ENCODE data around the gene ADAT2. TPM values are rescaled to one million over a fixed set of nuclear protein-coding genes. Genes with fewer than 3 reads are reported as not detected.
A peak's percentile ranks its signal among the peaks of the same experiment; 100 is the strongest.

ADAT2 gene
- total and polyA plus RNA-seq, 2 of the 13 experiments (the other 11 are each of a cell fraction or from before 2014, with no cell fraction given) = 10.5 to 18.3 TPM

DNA sequence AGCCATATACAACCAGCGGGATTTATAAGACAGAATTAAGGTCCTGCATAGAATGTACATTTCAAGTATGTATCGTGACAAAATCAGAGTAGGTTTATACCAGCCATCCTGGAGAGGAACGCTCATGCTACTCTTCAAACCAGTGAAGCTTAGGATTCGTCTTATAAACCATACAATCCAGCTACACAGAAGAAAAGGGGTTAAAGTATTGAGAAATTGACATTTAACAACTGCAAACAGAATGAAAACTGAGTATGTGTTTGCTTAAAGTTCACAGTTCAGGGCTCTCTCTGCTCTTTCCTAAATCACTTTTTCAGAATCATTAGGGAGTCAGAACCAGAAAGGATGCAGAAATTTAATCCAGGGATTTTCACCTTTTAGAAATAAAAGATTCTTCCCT, 17.9 kb downstream of the ADAT2 start (continued):
- TF ChIP-seq, protein P1, sequence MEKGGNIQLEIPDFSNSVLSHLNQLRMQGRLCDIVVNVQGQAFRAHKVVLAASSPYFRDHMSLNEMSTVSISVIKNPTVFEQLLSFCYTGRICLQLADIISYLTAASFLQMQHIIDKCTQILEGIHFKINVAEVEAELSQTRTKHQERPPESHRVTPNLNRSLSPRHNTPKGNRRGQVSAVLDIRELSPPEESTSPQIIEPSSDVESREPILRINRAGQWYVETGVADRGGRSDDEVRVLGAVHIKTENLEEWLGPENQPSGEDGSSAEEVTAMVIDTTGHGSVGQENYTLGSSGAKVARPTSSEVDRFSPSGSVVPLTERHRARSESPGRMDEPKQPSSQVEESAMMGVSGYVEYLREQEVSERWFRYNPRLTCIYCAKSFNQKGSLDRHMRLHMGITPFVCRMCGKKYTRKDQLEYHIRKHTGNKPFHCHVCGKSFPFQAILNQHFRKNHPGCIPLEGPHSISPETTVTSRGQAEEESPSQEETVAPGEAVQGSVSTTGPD (CRISPR knock-in tag; IDR thresholded peaks at IDR 0.05) = no peak
- TF ChIP-seq, protein P2, sequence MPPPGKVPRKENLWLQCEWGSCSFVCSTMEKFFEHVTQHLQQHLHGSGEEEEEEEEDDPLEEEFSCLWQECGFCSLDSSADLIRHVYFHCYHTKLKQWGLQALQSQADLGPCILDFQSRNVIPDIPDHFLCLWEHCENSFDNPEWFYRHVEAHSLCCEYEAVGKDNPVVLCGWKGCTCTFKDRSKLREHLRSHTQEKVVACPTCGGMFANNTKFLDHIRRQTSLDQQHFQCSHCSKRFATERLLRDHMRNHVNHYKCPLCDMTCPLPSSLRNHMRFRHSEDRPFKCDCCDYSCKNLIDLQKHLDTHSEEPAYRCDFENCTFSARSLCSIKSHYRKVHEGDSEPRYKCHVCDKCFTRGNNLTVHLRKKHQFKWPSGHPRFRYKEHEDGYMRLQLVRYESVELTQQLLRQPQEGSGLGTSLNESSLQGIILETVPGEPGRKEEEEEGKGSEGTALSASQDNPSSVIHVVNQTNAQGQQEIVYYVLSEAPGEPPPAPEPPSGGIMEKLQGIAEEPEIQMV (CRISPR knock-in tag; IDR thresholded peaks at IDR 0.05; ENCODE audit: low read depth) = no peak
- TF ChIP-seq KMT2A (CRISPR knock-in tag; IDR thresholded peaks at IDR 0.05) = peak; percentile 27; the same call in 1 of the 2 replicates
- TF ChIP-seq, protein P3, sequence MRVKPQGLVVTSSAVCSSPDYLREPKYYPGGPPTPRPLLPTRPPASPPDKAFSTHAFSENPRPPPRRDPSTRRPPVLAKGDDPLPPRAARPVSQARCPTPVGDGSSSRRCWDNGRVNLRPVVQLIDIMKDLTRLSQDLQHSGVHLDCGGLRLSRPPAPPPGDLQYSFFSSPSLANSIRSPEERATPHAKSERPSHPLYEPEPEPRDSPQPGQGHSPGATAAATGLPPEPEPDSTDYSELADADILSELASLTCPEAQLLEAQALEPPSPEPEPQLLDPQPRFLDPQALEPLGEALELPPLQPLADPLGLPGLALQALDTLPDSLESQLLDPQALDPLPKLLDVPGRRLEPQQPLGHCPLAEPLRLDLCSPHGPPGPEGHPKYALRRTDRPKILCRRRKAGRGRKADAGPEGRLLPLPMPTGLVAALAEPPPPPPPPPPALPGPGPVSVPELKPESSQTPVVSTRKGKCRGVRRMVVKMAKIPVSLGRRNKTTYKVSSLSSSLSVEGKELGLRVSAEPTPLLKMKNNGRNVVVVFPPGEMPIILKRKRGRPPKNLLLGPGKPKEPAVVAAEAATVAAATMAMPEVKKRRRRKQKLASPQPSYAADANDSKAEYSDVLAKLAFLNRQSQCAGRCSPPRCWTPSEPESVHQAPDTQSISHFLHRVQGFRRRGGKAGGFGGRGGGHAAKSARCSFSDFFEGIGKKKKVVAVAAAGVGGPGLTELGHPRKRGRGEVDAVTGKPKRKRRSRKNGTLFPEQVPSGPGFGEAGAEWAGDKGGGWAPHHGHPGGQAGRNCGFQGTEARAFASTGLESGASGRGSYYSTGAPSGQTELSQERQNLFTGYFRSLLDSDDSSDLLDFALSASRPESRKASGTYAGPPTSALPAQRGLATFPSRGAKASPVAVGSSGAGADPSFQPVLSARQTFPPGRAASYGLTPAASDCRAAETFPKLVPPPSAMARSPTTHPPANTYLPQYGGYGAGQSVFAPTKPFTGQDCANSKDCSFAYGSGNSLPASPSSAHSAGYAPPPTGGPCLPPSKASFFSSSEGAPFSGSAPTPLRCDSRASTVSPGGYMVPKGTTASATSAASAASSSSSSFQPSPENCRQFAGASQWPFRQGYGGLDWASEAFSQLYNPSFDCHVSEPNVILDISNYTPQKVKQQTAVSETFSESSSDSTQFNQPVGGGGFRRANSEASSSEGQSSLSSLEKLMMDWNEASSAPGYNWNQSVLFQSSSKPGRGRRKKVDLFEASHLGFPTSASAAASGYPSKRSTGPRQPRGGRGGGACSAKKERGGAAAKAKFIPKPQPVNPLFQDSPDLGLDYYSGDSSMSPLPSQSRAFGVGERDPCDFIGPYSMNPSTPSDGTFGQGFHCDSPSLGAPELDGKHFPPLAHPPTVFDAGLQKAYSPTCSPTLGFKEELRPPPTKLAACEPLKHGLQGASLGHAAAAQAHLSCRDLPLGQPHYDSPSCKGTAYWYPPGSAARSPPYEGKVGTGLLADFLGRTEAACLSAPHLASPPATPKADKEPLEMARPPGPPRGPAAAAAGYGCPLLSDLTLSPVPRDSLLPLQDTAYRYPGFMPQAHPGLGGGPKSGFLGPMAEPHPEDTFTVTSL (CRISPR knock-in tag; IDR thresholded peaks at IDR 0.05; ENCODE audit: borderline replicate concordance) = peak; percentile 88; the same call in 1 of the 2 replicates
- no peak for TF ChIP-seq ZNF33A (CRISPR knock-in tag; IDR thresholded peaks at IDR 0.05; ENCODE audit: borderline replicate concordance)
- peak; percentile 76 for TF ChIP-seq NCOR1 (IDR thresholded peaks at IDR 0.05; ENCODE audit: borderline replicate concordance, low read length)
- no peak for TF ChIP-seq SOX6 (IDR thresholded peaks at IDR 0.05)
- peak; percentile 35; the same call in 1 of the 2 replicates for TF ChIP-seq SOX6 (CRISPR knock-in tag; IDR thresholded peaks at IDR 0.05)
- TF ChIP-seq, protein P4, sequence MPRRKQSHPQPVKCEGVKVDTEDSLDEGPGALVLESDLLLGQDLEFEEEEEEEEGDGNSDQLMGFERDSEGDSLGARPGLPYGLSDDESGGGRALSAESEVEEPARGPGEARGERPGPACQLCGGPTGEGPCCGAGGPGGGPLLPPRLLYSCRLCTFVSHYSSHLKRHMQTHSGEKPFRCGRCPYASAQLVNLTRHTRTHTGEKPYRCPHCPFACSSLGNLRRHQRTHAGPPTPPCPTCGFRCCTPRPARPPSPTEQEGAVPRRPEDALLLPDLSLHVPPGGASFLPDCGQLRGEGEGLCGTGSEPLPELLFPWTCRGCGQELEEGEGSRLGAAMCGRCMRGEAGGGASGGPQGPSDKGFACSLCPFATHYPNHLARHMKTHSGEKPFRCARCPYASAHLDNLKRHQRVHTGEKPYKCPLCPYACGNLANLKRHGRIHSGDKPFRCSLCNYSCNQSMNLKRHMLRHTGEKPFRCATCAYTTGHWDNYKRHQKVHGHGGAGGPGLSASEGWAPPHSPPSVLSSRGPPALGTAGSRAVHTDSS (CRISPR knock-in tag; conservative IDR thresholded peaks at IDR 0.05) = no peak
- TF ChIP-seq, protein P5, sequence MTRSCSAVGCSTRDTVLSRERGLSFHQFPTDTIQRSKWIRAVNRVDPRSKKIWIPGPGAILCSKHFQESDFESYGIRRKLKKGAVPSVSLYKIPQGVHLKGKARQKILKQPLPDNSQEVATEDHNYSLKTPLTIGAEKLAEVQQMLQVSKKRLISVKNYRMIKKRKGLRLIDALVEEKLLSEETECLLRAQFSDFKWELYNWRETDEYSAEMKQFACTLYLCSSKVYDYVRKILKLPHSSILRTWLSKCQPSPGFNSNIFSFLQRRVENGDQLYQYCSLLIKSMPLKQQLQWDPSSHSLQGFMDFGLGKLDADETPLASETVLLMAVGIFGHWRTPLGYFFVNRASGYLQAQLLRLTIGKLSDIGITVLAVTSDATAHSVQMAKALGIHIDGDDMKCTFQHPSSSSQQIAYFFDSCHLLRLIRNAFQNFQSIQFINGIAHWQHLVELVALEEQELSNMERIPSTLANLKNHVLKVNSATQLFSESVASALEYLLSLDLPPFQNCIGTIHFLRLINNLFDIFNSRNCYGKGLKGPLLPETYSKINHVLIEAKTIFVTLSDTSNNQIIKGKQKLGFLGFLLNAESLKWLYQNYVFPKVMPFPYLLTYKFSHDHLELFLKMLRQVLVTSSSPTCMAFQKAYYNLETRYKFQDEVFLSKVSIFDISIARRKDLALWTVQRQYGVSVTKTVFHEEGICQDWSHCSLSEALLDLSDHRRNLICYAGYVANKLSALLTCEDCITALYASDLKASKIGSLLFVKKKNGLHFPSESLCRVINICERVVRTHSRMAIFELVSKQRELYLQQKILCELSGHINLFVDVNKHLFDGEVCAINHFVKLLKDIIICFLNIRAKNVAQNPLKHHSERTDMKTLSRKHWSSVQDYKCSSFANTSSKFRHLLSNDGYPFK (CRISPR knock-in tag; IDR thresholded peaks at IDR 0.05; ENCODE audit: borderline replicate concordance) = no peak
- TF ChIP-seq NR2F2 (IDR thresholded peaks at IDR 0.05; ENCODE audit: borderline replicate concordance, low read depth) = peak; percentile 57
- TF ChIP-seq U2AF2 (IDR thresholded peaks at IDR 0.05; ENCODE audit: low read depth, low read length) = no peak
- TF ChIP-seq ZNF737 (CRISPR knock-in tag; IDR thresholded peaks at IDR 0.05; ENCODE audit: borderline replicate concordance) = no peak
